GM21423 (cell line): Measurements from ENCODE around the gene KIAA1217.

Source experiments
- ATAC-seq: cut with Tn5 transposase; IDR thresholded peaks from one replicate; pipeline ENCODE4 v1.9.1; 2021; ENCODE audit warnings: mild to moderate bottlenecking, moderate library complexity; ENCODE audit not compliant: unreplicated experiment

Gene KIAA1217, protein sequence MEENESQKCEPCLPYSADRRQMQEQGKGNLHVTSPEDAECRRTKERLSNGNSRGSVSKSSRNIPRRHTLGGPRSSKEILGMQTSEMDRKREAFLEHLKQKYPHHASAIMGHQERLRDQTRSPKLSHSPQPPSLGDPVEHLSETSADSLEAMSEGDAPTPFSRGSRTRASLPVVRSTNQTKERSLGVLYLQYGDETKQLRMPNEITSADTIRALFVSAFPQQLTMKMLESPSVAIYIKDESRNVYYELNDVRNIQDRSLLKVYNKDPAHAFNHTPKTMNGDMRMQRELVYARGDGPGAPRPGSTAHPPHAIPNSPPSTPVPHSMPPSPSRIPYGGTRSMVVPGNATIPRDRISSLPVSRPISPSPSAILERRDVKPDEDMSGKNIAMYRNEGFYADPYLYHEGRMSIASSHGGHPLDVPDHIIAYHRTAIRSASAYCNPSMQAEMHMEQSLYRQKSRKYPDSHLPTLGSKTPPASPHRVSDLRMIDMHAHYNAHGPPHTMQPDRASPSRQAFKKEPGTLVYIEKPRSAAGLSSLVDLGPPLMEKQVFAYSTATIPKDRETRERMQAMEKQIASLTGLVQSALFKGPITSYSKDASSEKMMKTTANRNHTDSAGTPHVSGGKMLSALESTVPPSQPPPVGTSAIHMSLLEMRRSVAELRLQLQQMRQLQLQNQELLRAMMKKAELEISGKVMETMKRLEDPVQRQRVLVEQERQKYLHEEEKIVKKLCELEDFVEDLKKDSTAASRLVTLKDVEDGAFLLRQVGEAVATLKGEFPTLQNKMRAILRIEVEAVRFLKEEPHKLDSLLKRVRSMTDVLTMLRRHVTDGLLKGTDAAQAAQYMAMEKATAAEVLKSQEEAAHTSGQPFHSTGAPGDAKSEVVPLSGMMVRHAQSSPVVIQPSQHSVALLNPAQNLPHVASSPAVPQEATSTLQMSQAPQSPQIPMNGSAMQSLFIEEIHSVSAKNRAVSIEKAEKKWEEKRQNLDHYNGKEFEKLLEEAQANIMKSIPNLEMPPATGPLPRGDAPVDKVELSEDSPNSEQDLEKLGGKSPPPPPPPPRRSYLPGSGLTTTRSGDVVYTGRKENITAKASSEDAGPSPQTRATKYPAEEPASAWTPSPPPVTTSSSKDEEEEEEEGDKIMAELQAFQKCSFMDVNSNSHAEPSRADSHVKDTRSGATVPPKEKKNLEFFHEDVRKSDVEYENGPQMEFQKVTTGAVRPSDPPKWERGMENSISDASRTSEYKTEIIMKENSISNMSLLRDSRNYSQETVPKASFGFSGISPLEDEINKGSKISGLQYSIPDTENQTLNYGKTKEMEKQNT (N-terminal part only)

GRCh38 chr10:24208661-24209431 is at the start of gene KIAA1217:
KIAA1217 (plus strand) TSS chr10:24209138; CDS start chr10:24209194, 56 bp downstream.
- no peak for ATAC-seq

DNA sequence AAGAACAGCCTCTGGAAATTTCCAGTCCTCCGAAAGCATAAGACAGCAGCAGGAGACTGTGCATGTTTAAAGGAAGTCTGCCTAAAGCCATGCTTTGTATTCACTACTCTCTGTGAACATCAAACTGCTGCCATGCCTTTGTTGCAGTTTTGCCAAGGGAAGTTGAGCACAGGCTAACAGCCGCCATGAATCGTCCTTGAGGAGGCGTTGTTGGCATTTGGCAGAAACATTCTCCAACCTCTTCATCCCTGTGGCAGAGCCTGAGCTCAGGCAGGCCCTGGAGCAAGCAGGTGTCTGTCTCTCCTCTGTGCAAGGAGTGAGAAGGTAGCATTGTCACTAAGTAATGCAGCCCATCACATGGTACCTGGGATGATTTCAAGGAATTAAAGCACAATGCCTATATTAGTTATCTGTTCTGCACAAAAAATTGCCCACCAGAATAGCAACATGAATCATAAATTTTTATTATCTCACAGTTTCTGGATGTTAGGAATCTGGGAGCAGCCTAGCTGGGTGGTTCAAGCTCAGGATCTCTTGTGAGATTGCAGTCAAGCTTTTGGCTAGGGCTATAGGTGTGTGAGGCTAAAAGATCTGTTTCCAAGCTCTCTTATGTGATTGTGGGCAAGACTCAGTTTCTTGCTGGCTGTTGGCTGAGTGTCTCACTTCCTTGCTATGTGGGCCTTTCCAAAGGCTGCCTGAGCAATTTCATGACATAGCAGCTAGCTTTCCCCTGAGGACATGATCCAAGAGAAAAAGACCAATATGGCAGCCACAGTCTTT is 46.5 kb upstream of the KIAA1217 start:
- ATAC-seq: no peak

GRCh38 chr10:24163485-24163884 is 45.5 kb upstream of the KIAA1217 start:
- no peak for ATAC-seq

GRCh38 chr10:24168258-24169170 is 40.4 kb upstream of the KIAA1217 start:
- no peak for ATAC-seq

DNA sequence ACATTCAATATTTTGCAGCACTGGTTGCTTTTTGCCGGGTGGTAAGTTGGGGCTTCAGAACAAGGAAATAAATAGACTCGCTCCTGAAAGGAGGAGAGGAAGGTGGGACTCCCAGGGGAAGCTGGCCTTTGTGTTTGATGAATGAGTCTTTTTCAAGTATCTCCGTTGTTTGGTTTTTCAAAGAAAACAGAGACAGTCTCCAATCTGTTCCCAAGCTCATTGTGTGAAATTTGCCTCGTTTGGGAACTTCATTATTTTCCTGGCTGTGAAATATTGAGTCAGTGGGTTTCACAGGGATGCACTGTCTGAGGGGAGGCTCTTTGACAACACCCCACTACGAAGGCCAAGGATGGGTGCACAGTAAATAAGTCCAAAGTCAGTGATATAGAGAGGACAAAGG is 38.7 kb upstream of the KIAA1217 start:
- no peak for ATAC-seq

DNA sequence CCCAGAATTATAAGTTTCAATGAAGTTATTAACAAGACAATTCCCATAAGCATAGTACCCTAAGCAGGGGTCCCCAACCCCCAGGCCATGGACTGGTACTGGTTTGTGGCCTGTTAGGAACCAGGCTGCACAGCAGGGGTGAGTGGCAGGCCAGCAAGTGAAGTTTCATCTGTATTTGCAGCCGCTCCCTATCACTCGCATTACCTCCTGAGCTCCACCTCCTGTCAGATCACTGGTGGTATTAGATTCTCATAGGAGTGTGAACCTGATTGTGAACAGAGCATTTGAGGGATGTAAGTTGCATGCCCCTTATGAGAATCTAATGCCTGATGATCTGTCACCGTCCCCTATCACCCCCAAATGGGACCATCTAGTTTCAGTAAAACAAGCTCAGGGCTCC is 36.0 kb upstream of the KIAA1217 start:
- ATAC-seq: no peak

GRCh38 chr10:24174014-24174413 is 34.9 kb upstream of the KIAA1217 start:
- no peak for ATAC-seq

GRCh38 chr10:24176658-24177057 is 32.3 kb upstream of the KIAA1217 start:
- no peak for ATAC-seq

DNA sequence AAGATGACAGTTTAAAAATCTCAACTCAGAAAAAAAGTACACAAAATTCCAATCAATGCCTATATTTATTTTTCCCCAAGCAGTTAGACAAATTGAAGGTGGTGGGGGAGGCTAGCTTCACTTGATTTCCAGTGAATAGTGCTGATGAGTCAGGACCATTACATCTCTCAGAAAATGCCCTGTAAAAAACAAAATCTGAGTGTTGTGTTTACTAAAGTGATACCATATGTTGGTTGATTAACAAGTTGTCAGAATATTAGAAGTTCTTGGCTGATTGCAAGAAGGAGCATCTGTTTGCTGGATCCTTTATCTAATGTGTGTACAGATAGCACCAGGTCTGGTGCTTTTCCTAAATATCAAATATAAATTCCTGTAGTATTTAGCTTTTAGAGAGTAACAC is 31.3 kb upstream of the KIAA1217 start:
- no peak for ATAC-seq

DNA sequence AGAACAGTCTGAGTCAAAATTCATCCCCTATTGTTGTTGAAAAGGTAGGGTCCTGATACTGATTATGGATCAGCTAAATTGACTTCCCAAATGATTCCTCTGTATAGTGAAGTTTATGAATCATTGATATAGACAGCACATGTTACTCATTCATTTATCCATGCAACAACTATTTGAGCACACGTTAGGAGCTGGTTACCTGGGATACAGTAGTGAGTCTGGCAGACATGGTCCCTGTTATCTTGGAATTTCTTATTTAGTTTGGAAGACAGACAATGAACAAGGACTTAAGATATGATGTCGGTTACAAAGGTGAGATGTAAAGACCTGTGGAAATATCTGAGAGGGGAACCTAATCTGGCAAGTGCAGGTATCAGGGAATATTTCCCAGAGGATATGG is 28.0 kb upstream of the KIAA1217 start:
- no peak for ATAC-seq

GRCh38 chr10:24184455-24184854 is 24.5 kb upstream of the KIAA1217 start:
- no peak for ATAC-seq

- ATAC-seq: no peak
These were observed 15.6 kb upstream of the KIAA1217 start for GRCh38 chr10:24193330-24193729.

GRCh38 chr10:24197263-24197662 is 11.7 kb upstream of the KIAA1217 start:
- ATAC-seq: no peak

DNA sequence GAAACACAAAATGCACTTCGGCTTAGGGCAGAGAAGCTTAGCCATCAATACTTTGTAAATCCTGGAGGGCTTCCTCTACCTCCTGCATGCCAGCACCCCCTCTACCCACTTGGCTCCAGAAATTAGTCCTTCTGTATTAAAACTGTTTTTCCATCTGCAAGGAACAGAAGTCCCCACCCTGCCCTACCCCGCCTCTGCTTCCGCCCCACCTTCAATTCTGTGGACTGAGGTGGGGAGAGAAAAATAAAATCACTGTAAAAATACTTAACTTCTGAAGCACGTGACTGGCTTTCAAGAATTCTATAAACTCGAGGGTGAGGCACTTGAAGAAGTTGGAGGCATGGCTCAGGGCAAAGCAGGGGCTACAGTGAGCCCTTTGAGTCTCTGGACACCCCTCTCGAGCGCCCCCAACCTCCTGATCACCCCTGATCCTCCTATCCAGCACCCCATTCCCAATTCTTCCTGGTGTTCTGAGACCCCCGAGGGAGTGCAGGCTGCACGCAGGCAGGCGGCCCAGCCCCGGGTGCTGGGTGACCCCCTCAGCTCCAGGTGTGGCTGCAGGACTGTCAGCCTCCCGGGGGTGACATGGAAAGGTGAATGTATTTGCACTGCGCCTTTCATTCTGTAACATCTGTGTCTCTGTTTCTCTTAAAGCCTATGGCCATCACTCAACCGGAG is 7.3 kb upstream of the KIAA1217 start:
- ATAC-seq: no peak

DNA sequence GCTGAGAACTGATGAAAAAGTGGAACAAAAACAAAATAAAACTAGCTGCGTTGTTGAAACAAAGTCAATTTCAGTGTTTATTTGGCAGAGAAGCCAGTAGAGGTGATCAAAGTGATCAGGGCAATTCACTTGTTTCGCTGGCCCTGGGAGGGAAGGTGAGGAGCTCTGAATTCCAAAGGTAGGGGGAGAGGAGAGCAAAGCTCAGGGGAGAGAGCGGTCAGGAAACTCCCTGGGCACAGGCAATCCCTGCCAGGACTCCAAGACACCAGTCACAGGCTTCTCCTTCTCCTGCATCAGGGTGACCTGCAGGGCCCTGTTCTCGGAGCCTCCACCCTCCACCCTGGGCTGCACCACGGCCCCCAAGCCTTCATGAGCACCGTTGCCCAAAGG is 6.8 kb upstream of the KIAA1217 start:
- no peak for ATAC-seq

GRCh38 chr10:24205821-24206220 is 3.1 kb upstream of the KIAA1217 start:
- ATAC-seq: no peak

DNA sequence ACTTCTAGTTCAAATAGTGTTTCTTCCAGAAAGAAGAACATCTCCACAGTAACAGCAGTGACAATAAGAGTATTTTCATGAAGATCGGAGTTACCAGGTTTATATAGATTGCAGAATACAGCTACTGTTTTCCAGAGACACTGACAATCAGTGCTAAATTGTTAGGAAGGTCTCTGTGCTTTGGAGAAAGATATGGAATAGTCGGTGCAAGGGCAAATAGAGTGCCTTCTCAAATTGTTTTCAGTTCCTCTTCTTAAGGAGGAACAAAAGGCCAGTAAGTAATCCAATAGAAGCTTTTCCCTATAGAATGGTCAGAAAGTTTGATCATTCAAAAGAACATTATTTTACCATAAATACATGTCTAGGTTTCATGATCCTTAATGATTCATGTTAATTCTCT is 2.6 kb upstream of the KIAA1217 start:
- no peak for ATAC-seq

GRCh38 chr10:24206926-24207325 is 2.0 kb upstream of the KIAA1217 start:
- ATAC-seq: no peak
